ENCODE data around the gene KEAP1.
"Not testable (repeated sequence)": the region's sequence is repeated elsewhere in the genome, so short reads cannot be mapped to it uniquely, and the experiment has no call there.

The KEAP1 gene

DNA sequence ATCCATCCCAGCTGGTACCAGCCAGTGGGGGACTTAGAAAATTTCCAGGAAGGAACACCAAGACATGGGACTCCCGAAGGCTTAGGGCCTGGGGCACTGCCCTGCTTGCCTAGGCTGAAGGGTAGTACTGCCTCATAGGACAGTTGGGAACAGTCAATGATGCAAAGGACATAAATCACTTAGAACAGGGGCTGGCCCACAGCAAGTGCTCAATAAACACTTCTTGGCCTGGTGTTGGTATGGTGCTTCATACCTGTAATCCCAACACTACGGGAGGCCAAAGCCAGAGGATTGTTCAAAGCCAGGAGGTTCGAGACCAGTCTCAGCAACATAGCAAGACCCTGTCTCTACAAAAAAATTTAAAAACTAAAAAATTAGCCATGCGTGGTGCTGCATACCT, 5.8 kb downstream of the KEAP1 start:
- no peak for DNase-seq (ENCODE audit: low read depth)

DNA sequence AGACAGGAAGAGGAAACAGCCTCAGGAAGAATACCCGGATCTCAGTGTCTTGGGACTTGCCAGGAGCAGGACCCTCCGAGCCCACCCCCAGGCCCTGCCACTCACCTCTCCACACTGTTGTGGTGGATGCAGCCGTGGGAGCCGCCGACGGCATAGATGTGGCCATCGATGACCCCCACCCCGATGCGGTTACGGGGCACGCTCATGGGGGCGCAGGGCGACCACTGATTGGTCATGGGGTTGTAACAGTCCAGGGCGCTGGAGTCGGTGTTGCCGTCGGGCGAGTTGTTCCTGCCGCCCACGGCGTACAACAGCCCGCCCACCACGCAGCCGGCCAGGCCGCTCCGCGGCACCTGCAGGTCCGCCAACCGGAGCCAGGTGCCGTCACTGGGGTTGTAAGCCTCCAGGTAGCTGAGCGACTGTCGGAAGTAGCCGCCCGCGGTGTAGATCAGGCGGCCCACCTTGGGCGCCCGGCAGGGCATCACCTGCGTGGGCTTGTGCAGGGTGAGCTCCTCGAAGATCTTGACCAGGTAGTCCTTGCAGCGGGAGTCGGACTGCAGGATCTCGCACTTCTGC, 11.6 kb downstream of the KEAP1 start:
- DNase-seq (ENCODE audit: low read depth) = no peak

- no peak for DNase-seq (ENCODE audit: low read depth)
Measured at GRCh38 chr19:10486551-10486950, 16.6 kb downstream of the KEAP1 start.

DNA sequence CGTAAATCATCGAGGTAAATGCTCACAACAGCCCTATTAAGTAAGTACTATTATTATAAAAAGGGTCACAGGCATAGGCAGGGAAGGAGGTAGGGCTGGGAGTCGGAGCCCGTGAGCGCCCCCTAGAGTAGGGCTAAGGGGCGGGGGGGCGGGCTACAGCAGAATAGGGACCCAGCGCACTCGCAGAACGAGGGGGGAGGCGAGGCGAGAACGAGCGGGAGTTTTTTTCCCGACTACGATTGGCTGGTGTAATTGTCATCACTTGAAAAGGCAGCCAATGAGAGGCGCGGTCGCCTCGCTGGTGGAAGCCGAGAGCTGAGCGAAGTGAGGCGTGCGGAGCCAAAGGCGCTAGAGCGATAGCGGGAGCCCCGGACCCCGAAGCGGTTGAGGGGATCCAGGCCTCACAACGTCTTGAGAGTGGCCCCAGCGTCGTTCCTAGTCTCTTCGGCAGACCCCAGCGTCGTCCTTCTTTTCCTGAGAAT, 24.2 kb downstream of the KEAP1 start:
- peak; percentile 61 for DNase-seq (ENCODE audit: low read depth)

GRCh38 chr19:10478476-10478875, 24.7 kb downstream of the KEAP1 start:
- no peak for DNase-seq (ENCODE audit: low read depth)

- no peak for DNase-seq (ENCODE audit: low read depth)
Measured at GRCh38 chr19:10474962-10475451, 28.1 kb downstream of the KEAP1 start.

DNA sequence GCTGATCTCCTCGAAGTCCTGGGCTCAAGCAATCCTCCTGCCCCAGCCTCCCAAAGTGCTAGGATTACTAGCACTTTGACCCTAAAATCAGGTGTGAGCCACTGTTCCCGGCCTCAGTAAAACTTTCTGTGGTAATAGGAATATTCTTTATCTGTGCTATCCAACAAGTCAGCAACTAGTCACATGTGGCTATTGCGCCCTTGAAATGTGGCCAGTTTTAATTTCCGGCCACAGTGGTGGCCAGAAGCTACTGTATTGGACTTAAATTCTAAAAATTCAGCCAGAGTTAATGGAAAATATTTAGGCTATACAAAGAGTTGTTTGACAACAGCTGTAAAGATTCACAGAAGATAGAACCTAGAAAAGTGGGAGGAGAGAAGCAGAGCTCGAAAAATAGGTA, 30.0 kb downstream of the KEAP1 start:
- no peak for DNase-seq (ENCODE audit: low read depth)

GRCh38 chr19:10471909-10472308, 31.2 kb downstream of the KEAP1 start:
- DNase-seq (ENCODE audit: low read depth) = no peak

GRCh38 chr19:10468133-10468532, 35.0 kb downstream of the KEAP1 start:
- no peak for DNase-seq (ENCODE audit: low read depth)

GRCh38 chr19:10467104-10467706, 36.0 kb downstream of the KEAP1 start:
- DNase-seq (ENCODE audit: low read depth) = no peak

- no peak for DNase-seq (ENCODE audit: low read depth)
Measured at GRCh38 chr19:10464456-10464855, 38.7 kb downstream of the KEAP1 start.

- DNase-seq (ENCODE audit: low read depth) = no peak
Measured at GRCh38 chr19:10462557-10462956, 40.6 kb downstream of the KEAP1 start.

DNA sequence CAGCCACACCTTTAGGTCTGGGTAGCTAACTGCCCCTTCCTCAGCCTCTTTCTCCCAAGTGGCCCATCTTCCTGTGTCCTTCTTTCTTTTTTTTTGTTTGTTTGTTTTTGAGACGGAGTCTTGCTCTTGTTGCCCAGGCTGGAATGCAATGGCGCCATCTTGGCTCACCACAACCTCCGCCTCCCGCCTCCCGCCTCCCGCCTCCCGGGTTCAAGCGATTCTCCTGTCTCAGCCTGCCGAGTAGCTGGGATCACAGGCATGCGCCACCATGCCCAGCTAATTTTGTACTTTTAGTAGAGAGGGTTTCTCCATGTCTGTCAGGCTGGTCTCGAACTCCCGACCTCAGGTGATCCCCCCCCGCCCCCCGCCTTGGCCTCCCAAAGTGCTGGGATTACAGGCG, 41.1 kb downstream of the KEAP1 start:
- DNase-seq (ENCODE audit: low read depth) = not testable (repeated sequence)

GRCh38 chr19:10461047-10461949, 41.9 kb downstream of the KEAP1 start:
- peak; percentile 89 for DNase-seq (ENCODE audit: low read depth)

GRCh38 chr19:10460714-10461046, 42.5 kb downstream of the KEAP1 start:
- DNase-seq (ENCODE audit: low read depth) = no peak

- DNase-seq (ENCODE audit: low read depth) = not testable (repeated sequence)
Measured at GRCh38 chr19:10458733-10459132, 44.4 kb downstream of the KEAP1 start.

- no peak for DNase-seq (ENCODE audit: low read depth)
Measured at GRCh38 chr19:10454267-10454666, 48.9 kb downstream of the KEAP1 start.

DNA sequence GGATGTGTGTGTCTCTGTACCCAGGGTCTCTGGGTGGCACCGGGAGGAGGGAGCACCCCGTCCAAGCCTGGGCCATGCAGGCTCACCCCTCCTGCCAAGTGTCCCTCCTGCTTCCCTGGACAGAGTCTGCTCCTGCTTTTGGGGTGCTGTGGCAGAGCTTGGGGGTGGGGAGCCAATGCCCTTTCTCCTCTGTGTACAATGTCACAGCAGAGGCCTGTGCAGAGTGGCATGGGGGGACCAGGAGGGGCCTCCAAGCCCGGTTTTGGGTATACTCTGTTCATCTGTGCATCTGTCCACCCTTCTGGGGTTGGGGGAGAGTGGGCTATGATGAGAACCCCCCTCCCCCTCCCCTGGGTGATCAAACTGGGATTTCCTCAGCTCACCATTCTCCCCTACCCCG, 49.3 kb downstream of the KEAP1 start:
- DNase-seq (ENCODE audit: low read depth) = no peak

DNA sequence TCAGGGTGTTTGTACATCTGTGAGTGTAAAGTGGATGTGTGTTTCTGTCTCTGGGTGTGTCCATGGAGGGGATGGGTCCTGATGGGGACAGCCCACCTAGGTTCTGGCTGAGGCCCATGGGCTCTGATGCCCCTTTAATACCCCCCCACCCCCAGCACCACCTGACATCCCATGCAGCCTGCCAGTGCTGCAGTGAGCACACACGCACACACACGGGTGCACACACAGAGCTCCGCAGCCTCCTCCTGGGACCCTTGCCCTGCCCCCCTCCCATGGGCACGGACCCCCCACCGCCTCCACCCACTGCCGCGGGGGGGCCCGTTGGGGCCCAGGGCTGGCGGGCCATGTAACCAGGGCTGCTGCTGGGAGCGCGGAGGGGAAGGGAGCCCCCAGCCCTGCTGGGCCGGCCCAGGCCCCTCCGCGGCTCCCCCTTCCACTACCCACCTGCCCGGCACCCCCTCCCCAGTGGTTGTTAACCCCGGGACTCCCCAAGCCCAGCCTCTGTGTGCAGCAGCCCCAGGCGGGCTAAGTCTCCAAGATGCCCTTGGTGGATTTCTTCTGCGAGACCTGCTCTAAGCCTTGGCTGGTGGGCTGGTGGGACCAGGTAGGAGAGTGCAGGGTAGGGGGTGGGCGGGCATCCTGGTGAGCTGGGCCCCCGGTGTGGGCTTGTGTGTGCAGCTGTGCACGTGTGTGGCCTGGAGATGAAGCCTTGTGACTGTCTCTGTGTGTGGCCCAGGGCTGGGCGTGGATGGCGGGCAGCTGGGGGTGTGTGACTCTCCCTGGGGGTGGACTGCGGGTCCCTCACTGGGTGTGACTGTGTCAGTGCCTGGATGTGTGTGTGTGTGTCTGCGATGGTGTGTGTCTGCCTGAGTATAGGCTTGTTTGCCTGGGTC, 50.2 kb downstream of the KEAP1 start:
- no peak for DNase-seq (ENCODE audit: low read depth)

DNA sequence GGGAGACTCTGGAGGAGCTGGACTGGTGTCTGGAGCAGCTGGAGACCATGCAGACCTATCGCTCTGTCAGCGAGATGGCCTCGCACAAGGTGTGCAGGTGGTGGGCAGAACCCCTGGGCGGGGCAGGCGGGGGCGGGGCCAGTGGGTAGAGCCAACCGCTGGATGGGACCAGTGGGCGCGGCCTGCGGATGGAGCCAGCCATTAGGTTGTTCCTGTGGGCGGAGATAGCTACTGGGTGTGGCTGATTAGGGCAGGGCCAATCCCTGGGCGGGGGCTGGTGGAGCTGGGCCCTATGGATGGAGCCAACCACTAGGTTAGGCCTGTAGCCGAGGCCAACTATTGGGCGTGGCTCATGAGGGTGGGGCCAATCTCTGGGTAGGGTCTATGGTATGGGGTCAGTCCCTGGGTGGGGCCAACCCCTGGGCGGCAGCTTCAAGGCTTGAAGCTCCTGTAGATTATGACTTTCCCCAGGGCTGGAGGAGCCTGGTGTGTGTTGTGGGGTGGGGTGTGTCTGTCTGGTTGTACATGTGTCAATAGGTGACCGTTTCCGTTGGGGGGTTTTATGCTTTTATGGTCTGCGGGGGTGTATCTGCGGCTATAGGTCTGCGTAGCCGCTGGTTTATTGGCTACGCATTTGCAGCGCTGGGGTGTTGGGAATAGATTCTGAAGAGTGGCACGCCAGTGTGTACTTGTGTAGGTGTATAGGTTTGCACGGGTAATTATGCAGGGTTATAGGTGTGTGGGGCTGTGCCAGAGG, 52.1 kb downstream of the KEAP1 start:
- no peak for DNase-seq (ENCODE audit: low read depth)

DNA sequence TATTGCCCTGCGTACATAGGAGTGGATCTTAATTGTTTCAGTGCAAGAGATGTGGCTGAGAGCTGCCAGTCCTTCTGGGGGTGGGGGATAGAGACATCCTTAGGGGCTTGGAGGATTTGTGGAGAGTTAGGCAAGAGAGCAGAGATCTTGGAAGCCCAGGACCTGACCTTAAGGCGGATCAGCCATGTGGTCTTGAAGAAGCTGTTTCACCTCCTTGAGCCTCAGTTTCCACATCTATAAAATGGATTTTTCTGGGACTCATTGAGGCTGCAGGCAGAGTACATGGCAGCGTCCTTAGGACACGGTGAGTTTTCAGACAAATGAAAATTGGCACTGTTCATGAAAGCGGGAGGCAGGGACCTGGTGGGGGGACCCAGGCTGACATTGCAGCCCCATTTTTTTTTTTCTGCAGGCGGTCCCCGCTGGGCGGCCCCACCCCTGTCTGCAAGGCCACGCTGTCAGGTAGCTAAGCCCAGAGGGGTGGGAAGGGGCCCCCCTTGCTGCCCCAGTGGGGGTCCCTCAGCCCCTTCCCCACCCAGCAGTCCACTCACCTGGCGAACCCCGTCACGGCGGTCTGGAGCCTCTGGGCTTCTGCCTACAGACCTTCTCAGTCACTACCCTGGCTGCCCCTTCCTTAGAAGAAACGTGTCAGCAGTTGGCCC, 52.8 kb downstream of the KEAP1 start:
- no peak for DNase-seq (ENCODE audit: low read depth)

Data from fibroblast of the conjunctiva (primary cell).